OCI-LY7 (cell line): ENCODE data around the gene CCDC179.

Experiments used
- EZH2phosphoT487 ChIP-seq: fragments of 200-600 bp; sonication (generic); IDR thresholded peaks from 2 replicates; pipeline ENCODE4 v1.6.1; 2018; ENCODE audit warnings: low read depth, borderline replicate concordance, mild to moderate bottlenecking, mixed run types, antibody characterized with exemption, low read length, moderate library complexity, mixed read lengths
- TF ChIP-seq, protein P1 (sequence below): fragments of 200-600 bp; sonication (generic); conservative IDR thresholded peaks from 2 replicates; pipeline ENCODE4 v1.5.1; 2014; ENCODE audit warnings: mild to moderate bottlenecking, antibody characterized with exemption, low read length, moderate library complexity, mixed read lengths

DNA sequence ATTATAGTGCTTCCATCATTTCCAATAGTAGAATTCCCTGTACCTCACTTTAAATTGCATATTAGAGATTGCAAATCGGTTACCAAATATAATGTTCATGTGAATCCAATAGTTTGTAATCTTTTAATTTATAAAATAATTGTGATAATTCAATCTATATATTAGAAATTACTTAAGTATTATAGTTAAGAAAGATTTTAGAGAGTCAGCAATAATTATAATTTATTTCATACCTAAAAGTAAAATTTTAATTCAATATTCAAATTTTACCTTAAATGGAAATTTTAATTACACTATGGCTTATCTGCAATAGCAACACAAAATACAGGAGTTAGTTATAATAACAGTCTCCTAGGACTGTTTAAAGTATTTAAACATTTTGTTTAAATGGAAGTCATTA is 13.5 kb downstream of the CCDC179 start:
- TF ChIP-seq, protein P1, sequence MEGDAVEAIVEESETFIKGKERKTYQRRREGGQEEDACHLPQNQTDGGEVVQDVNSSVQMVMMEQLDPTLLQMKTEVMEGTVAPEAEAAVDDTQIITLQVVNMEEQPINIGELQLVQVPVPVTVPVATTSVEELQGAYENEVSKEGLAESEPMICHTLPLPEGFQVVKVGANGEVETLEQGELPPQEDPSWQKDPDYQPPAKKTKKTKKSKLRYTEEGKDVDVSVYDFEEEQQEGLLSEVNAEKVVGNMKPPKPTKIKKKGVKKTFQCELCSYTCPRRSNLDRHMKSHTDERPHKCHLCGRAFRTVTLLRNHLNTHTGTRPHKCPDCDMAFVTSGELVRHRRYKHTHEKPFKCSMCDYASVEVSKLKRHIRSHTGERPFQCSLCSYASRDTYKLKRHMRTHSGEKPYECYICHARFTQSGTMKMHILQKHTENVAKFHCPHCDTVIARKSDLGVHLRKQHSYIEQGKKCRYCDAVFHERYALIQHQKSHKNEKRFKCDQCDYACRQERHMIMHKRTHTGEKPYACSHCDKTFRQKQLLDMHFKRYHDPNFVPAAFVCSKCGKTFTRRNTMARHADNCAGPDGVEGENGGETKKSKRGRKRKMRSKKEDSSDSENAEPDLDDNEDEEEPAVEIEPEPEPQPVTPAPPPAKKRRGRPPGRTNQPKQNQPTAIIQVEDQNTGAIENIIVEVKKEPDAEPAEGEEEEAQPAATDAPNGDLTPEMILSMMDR: no peak
- no peak for TF ChIP-seq EZH2phosphoT487
